NCI-H2029 treated with DMSO at 0.1 percent for 48 hours (cell line): ENCODE measurements around the gene GFAP.
A peak's percentile ranks its signal among the peaks of the same experiment; 100 is the strongest.

Source experiments
- DNase-seq: peaks from one replicate; lab custom pipeline; 2025; lab: John Stamatoyannopoulos, UW

Gene GFAP

DNA sequence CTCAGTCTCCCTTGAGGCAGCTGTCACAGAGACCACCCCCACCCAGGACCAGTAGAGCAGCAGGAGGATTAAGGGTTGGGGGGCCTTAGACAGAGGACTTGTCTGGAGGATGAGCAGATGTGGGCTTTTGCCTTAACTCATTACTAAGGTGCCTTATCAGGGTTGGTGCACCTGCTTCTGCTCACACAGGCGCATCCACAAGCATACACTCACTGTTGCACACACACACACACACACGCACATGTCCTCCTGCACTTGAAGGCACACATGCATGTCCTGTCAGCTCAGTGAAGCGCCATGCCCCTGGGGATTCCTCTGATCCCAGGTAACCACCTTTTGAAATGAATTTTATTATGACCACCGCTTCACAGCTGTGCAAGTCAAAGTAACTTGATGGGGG is 1.2 kb downstream of the GFAP start:
- DNase-seq: no peak

- DNase-seq: no peak
These were observed 1.6 kb downstream of the GFAP start for GRCh38 chr17:44913676-44914075.

GRCh38 chr17:44912763-44913544 is 2.3 kb downstream of the GFAP start:
- no peak for DNase-seq

- no peak for DNase-seq
These were observed 3.9 kb downstream of the GFAP start for GRCh38 chr17:44911133-44912001.

DNA sequence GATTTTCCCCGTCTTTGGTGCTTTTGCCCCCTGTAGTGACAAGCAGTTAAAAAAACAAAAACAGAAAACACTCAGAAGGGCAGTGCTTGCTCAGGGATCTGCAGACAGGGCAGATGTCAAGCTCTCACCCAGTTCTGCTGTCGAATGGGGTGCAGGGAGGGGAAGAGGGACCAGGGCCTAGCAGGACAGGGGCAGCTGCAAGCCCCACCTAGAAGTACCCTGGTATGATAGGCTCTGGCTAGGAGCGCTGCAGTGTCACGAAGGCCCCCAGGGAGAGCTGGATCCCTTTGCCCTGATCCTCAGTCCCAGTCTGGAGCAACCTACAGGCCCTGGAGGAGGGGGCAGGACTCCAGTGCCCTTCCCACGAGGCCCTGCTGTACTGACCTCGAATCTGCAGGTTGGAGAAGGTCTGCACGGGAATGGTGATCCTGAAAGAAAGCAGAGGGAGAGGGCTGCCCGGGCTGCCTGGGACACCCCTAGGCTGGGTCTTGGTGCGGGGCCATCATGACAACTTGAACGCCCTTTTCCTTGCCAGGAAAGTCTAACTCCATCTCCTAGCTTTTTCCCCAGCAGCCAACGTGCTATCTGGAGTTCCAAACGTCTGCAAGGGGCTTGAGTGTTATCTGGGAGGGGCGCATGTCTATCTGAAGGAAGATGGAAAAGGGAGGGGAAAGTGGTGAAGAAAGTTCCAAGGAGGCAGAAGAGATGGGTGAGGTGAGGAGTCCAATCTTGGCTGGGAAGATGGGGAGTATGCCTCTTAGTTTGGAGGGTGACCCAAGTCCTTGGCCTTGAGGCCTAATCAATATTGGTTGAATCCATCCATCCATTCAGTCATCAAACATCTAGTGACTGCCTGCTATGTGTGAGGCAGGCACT is 4.8 kb downstream of the GFAP start:
- DNase-seq: no peak

GRCh38 chr17:44909681-44910144 is 5.6 kb downstream of the GFAP start:
- DNase-seq: no peak

DNA sequence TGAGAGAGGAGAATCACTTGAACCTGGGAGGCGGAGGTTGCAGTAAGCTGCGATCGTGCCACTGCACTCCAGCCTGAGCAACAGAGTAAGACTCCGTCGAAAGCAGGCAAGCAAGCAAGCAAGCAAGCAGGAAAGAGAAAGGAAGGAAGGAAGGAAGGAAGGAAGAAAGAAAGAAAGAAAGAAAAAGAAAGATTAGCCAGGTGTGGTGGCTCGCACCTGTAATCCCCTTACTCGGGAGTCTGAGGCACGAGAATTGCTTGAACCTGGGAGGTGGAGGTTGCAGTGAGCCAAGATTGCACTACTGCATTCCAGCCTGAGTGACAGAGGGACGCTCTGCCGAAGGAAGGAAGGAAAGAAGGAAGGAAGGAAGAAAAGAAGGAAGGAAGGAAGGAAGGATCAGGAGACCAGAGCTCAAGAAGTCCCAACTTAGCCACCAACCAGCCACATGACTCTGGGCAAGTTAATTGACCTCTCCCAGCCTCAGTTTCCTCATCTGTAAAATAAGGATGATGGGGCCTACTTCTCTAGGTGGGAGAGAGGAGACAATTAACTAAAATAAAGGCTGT is 6.5 kb downstream of the GFAP start:
- no peak for DNase-seq

GRCh38 chr17:44907729-44908470 is 7.4 kb downstream of the GFAP start:
- no peak for DNase-seq

- DNase-seq: no peak
These were observed 8.3 kb downstream of the GFAP start for GRCh38 chr17:44906763-44907728.

GRCh38 chr17:44906010-44906646 is 9.2 kb downstream of the GFAP start:
- no peak for DNase-seq

- DNase-seq: no peak
These were observed 10.0 kb downstream of the GFAP start for GRCh38 chr17:44905006-44906000.

DNA sequence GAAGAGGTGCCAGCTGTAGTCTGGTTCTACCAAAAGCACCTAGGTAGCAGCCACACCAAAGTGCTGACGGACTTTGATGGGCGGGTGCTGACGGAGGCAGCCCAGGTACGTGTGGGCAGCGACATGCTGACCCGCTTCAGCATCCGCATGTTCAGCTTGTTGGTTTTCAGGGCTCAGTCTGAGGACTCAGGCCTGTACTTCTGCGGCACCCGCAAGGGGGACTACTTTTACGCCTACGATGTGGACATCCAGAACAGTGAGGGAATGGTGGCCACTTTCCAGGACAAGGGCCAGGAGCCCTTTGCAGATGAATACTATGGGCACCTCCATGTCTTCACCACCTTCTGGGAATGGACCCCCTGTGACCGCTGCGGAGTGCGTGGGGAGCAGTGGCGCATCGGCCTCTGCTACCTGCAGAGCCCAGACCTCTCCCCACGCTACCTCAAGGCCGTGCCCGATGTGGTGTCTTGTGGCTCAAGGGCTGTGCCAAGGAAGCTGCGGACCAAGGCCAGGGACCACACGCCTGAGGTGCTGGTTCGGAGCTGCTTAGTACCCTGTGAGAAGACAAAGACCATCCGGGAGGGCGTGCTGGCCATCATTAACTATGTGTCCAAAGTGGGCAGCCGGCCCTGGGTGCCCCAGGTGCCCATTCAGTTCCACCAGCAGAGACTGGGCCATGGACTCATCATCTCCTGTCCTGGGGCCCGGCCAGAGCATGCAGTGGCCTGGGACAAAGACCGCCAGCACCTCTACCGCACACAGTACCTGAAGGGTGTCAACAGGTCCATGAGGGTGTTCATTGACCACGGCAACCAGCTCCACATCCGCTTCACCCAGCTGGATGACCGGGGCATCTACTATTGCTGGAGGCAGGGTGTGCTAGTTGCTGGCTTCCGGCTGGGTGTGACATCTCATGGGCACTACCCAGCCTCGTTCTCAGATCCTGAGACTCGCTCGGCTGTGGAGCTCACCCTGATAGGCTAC is 11.0 kb downstream of the GFAP start:
- DNase-seq: no peak

- no peak for DNase-seq
These were observed 12.2 kb downstream of the GFAP start for GRCh38 chr17:44903012-44903685.

DNA sequence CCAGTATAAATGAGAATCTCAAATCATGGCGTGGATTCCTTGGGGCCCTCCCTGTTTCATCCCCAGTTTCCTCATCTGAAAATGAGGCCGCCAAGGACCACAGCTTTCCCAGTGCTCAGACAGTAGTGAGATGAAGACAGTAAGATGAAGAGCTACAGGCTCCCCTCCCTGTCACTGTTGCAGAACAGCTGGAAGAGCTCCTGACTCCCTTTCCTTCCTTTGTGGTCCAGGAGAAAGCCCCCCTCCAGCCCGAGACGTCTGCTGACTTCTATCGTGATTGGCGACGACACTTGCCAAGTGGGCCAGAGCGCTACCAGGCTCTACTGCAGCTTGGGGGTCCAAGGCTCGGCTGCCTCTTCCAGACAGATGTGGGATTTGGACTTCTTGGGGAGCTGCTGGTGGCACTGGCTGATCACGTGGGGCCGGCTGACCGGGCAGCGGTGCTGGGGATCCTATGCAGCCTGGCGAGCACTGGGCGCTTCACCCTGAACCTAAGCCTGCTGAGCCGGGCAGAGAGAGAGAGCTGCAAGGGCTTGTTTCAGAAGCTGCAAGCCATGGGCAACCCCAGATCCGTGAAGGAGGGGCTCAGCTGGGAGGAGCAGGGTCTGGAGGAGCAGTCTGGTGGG is 13.1 kb downstream of the GFAP start:
- DNase-seq: no peak

GRCh38 chr17:44901411-44901921 is 13.8 kb downstream of the GFAP start:
- no peak for DNase-seq

DNA sequence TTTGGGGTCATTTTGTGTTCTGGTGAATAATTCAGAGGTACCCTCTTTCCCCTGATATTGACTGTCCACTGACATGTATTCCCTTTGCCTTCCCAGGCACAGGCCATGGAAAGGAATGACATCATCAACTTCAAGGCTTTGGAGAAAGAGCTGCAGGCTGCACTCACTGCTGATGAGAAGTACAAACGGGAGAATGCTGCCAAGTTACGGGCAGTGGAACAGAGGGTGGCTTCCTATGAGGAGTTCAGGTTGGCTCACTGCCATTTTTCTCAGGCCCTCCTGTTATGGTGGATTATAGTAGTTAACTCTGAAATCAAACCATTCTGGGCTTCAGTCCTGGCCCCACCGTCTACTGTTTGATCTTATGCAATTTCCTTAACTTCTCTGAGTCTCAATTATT is 14.4 kb downstream of the GFAP start:
- peak; percentile 22 for DNase-seq
